SK-N-MC (cell line): ENCODE results near the gene UCP3.

ENCODE experiments used
- EZH2 ChIP-seq: fragments of 200-600 bp; sonication (generic); IDR thresholded peaks from one replicate; pipeline ENCODE4 v1.6.1; 2017; ENCODE audit warnings: antibody characterized with exemption
- FOXP2 ChIP-seq: optimal IDR thresholded peaks from 2 replicates; pipeline ENCODE3; 2011; ENCODE audit warnings: mild to moderate bottlenecking, moderate library complexity; ENCODE audit not compliant: insufficient read depth; ENCODE audit errors: extremely low read length, control extremely low read depth
- POLR2AphosphoS5 ChIP-seq: IDR thresholded peaks from 2 replicates; pipeline ENCODE4 v1.6.1; 2012; ENCODE audit warnings: mild to moderate bottlenecking, low read depth, low read length, borderline replicate concordance

DNA sequence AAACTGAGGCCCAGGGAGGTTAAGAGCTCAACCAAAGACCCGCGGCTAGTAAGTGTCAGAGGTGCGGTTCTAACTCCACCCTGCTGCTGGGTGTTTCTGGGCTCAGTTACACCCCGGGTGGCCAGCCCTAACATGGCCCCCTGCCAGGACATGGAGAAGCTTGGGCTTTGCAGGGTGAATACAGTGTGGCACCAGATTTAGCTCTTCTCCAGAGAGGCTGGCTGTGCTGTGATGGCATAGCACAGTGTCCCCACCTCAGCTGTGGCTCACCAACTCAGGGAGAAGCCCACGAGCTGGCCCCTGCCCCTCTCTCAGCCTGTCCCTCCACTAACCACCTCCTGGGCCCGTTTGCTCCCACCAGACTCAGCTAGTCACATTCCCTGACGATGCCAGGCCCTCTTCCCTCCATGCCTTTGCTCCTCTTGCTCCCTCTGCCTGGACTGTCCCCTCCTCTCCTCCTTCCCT is 7.0 kb downstream of the UCP3 start:
- no peak for TF ChIP-seq EZH2
- TF ChIP-seq POLR2AphosphoS5: no peak
- TF ChIP-seq FOXP2: no peak
